HCT116 (cell line): ENCODE measurements around the gene MYLK4. TPM values are rescaled to one million over a fixed set of nuclear protein-coding genes. Genes with fewer than 3 reads are reported as not detected.

ENCODE experiments used
- ATAC-seq: fragments of 200-7000 bp; cut with Tn5 transposase; 2 replicates; pipeline ENCODE4 v1.9.1; 2020; ENCODE audit warnings: mild to moderate bottlenecking, moderate library complexity
- BruUV-seq: library from RNA; stranded (reverse); fragments of 400-500 nt; replicated peaks from 2 replicates; lab custom pipeline; 2021; lab: Mats Ljungman, UMichigan
- CTCF ChIA-PET: fragments of 300-600 bp; sonication (Branson Sonifier 250); formaldehyde crosslinking; loops from one replicate; lab custom pipeline; 2021; ENCODE audit warnings: antibody characterized with exemption; lab: Charles Lee
- POLR2A ChIA-PET: fragments of 300-600, 350-600 bp; sonication (Branson Sonifier 250); formaldehyde crosslinking; loops from one replicate; lab custom pipeline; 2021; ENCODE audit warnings: antibody characterized with exemption; lab: Charles Lee
- RAD21 ChIA-PET, 2 experiments: fragments of 300-600 bp; sonication (Branson Sonifier 250); formaldehyde crosslinking; loops; one replicate each; lab custom pipeline; 2023; ENCODE audit warnings: low total read pairs in 2 of 2; ENCODE audit not compliant: uncharacterized antibody in 2 of 2, unreplicated experiment in 2 of 2, low non-redundant PET in 1 of 2; lab: Charles Lee
- DNase-seq: peaks from one replicate; pipeline ENCODE4 v3.0.0-alpha.2; 2010; ENCODE audit warnings: low read depth, low spot score
- H2AFZ ChIP-seq: fragments of 200-600 bp; shearing (Covaris generic), sonication (generic); 2 replicates; pipeline ENCODE4 v1.6.1; 2017; ENCODE audit warnings: low read depth, mixed run types, mixed read lengths, antibody characterized with exemption, low read length; ENCODE audit not compliant: poor library complexity, severe bottlenecking
- H3K27ac ChIP-seq: 2 replicates; pipeline ENCODE4 v1.5.1; 2012; ENCODE audit warnings: low read depth, low read length
- H3K27me3 ChIP-seq: fragments of 200-600 bp; sonication (generic); 2 replicates; pipeline ENCODE4 v1.6.1; 2016; ENCODE audit warnings: mixed run types, low read length, mixed read lengths; ENCODE audit not compliant: insufficient read depth
- H3K36me3 ChIP-seq, 2 experiments: fragments of 200-500 bp in 1 of 2; fragments of 200-600 bp in 1 of 2; sonication (Bioruptor generic) in 1 of 2; sonication (generic) in 1 of 2; 2 replicates each; pipeline versions ENCODE4 v1.5.1 to v1.6.1; 2014 to 2016; ENCODE audit warnings: low read length in 2 of 2, inconsistent platforms in 1 of 2, mixed read lengths in 1 of 2, mixed run types in 1 of 2; ENCODE audit not compliant: insufficient read depth in 2 of 2, control insufficient read depth in 1 of 2
- H3K4me1 ChIP-seq, 2 experiments: fragments of 200-600 bp in 1 of 2; sonication (generic) in 1 of 2; 2 replicates each; pipeline versions ENCODE4 v1.5.1 to v1.6.1; 2012 to 2017; ENCODE audit warnings: low read length in 2 of 2, inconsistent platforms in 1 of 2, mild to moderate bottlenecking in 1 of 2, mixed read lengths in 1 of 2, mixed run types in 1 of 2, moderate library complexity in 1 of 2; ENCODE audit not compliant: insufficient read depth in 2 of 2, control insufficient read depth in 1 of 2
- H3K4me2 ChIP-seq: fragments of 200-600 bp; sonication (generic); 2 replicates; pipeline ENCODE4 v1.6.1; 2017; ENCODE audit warnings: mixed run types, low read length, mixed read lengths
- H3K4me3 ChIP-seq, 2 experiments: fragments of 200-600 bp in 1 of 2; sonication (generic) in 1 of 2; replicated peaks in 1 of 2; 2 replicates each; pipeline ENCODE4 v1.5.1; 2011 to 2016; ENCODE audit warnings: low read length in 2 of 2, control low read depth in 1 of 2, low read depth in 1 of 2, mild to moderate bottlenecking in 1 of 2, mixed read lengths in 1 of 2, mixed run types in 1 of 2
- H3K79me2 ChIP-seq: fragments of 200-600 bp; sonication (generic); 2 replicates; pipeline ENCODE4 v1.6.1; 2017; ENCODE audit warnings: mild to moderate bottlenecking, mixed run types, low read length, moderate library complexity, mixed read lengths; ENCODE audit not compliant: insufficient read depth
- H3K9ac ChIP-seq: fragments of 200-600 bp; sonication (generic); 2 replicates; pipeline ENCODE4 v1.6.1; 2016; ENCODE audit warnings: low read length, mixed read lengths
- H3K9me2 ChIP-seq: fragments of 200-600 bp; sonication (generic), shearing (Covaris generic); 2 replicates; pipeline ENCODE4 v1.6.1; 2017; ENCODE audit warnings: mixed run types, mild to moderate bottlenecking, moderate library complexity; ENCODE audit not compliant: insufficient read depth
- H3K9me3 ChIP-seq, 2 experiments: fragments of 200-500 bp in 1 of 2; fragments of 200-600 bp in 1 of 2; sonication (Bioruptor generic) in 1 of 2; sonication (generic) in 1 of 2; 2 replicates each; pipeline ENCODE4 v1.6.1; 2014 to 2017; ENCODE audit warnings: low read length in 2 of 2, mixed read lengths in 2 of 2, inconsistent platforms in 1 of 2, low read depth in 1 of 2, mild to moderate bottlenecking in 1 of 2, mixed run types in 1 of 2, moderate library complexity in 1 of 2; ENCODE audit not compliant: control insufficient read depth in 1 of 2, insufficient read depth in 1 of 2
- H4K20me1 ChIP-seq: fragments of 200-600 bp; sonication (generic), shearing (Covaris generic); 2 replicates; pipeline ENCODE4 v1.6.1; 2017; ENCODE audit warnings: mixed run types, mild to moderate bottlenecking, moderate library complexity; ENCODE audit not compliant: insufficient read depth
- EGR1 ChIP-seq: IDR thresholded peaks from 2 replicates; pipeline ENCODE4 v1.6.1; 2012; ENCODE audit warnings: low read depth
- ELF1 ChIP-seq: IDR thresholded peaks from 2 replicates; pipeline ENCODE4 v1.6.1; 2012; ENCODE audit warnings: low read depth, borderline replicate concordance
- EZH2 ChIP-seq: fragments of 200-600 bp; sonication (generic); IDR thresholded peaks from 2 replicates; pipeline ENCODE4 v1.6.1; 2017; ENCODE audit warnings: antibody characterized with exemption, mixed run types
- EZH2phosphoT487 ChIP-seq: fragments of 200-600 bp; IDR thresholded peaks from 2 replicates; pipeline ENCODE4 v1.6.1; 2018; ENCODE audit warnings: antibody characterized with exemption, borderline replicate concordance
- JUND ChIP-seq: IDR thresholded peaks from 2 replicates; pipeline ENCODE4 v1.6.1; 2012
- POLR2AphosphoS5 ChIP-seq: IDR thresholded peaks from 2 replicates; pipeline ENCODE4 v1.6.1; 2011; ENCODE audit warnings: mild to moderate bottlenecking, low read depth, low read length, moderate library complexity
- SIN3A ChIP-seq: IDR thresholded peaks from 2 replicates; pipeline ENCODE4 v1.6.1; 2012; ENCODE audit warnings: low read depth
- SP1 ChIP-seq: IDR thresholded peaks from 2 replicates; pipeline ENCODE4 v1.6.1; 2012; ENCODE audit warnings: low read depth
- SRF ChIP-seq: IDR thresholded peaks from 2 replicates; pipeline ENCODE4 v1.6.1; 2012; ENCODE audit warnings: low read depth
- TCF7L2 ChIP-seq: IDR thresholded peaks from 2 replicates; pipeline ENCODE4 v1.7.0; 2011; ENCODE audit warnings: borderline replicate concordance, inconsistent platforms; ENCODE audit not compliant: insufficient read depth, insufficient read length; ENCODE audit errors: extremely low read depth
- ZFX ChIP-seq: fragments of 450-650 bp; IDR thresholded peaks from 2 replicates; pipeline ENCODE4 v1.6.1; 2017
- ZNF274 ChIP-seq: fragments of 200-500 bp; sonication (Bioruptor generic); IDR thresholded peaks from 2 replicates; pipeline ENCODE4 v1.6.1; 2014; ENCODE audit warnings: mild to moderate bottlenecking, low read depth, low read length, inconsistent platforms
- intact Hi-C: fragments of 100-400 bp; cut with micrococcal nuclease; formaldehyde crosslinking; loops from 2 replicates; pipeline ENCODE4 v1.10.0; 2022
- total RNA-seq: library from RNA; stranded (reverse); gene quantifications from one replicate; pipeline ENCODE4 v1.2.1, GENCODE V29; 2021; ENCODE audit not compliant: unreplicated experiment
- TF ChIP-seq, protein P1 (sequence below): IDR thresholded peaks from 2 replicates; pipeline ENCODE4 v1.6.1; 2012; ENCODE audit warnings: low read depth
- TF ChIP-seq, protein P2 (sequence below): IDR thresholded peaks from 2 replicates; pipeline ENCODE4 v1.6.1; 2011; ENCODE audit warnings: mild to moderate bottlenecking, low read length, moderate library complexity; ENCODE audit not compliant: insufficient replicate concordance; ENCODE audit errors: extremely low read depth
- TF ChIP-seq, protein P3 (sequence below): IDR thresholded peaks from 2 replicates; pipeline ENCODE4 v1.6.1; 2012

Gene MYLK4
- total RNA-seq, 1 experiment from 2014 or later, result 0.27 TPM

DNA sequence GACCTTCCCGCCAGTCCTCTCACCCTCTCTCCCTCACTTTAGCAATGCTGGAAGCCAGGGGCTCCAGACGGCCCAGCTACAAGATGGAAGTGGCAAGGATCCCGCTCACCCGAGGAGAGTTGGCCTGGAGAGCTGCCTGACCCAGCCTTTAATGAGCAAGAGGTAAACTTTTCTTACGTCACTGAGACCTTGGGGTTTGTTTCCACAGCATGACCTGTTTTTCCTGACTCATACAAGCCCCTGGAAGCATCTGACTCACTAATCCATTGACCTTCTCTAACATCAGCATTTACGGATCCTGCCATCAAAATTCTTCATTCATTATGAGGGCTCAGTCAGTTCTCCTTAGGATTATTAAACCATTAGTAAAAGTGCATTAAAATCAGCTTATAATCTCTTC is 120.4 kb downstream of the MYLK4 start:
- Histone ChIP-seq H3K36me3 (no peaks in the 10 kb centered on the region), H2AFZ (no peak overlapping the region), H3K4me3 (peak overlapping the region; percentile 3 to 37; a peak in 2 of 4 replicates), H3K4me2 (peak overlapping the region; percentile 70), H3K27ac (peak overlapping the region; percentile 80), H3K27me3 (no peaks in the 10 kb centered on the region), H3K9me2 (no peaks in the 10 kb centered on the region), H3K79me2 (no peaks in the 10 kb centered on the region)
- POLR2A ChIA-PET, result interaction anchor here (0.6 kb wide), 1 partner anchor 23 kb away, joined by 4 read pairs; no protein-coding TSS in a partner anchor
- peak; percentile 55 for ATAC-seq
- CTCF ChIA-PET, result interaction anchor here (1.0 kb wide), 1 partner anchor 120 kb away, joined by 3 read pairs; no protein-coding TSS in a partner anchor
- intact Hi-C loops, result loop anchor here (1.0 to 5.0 kb wide), 3 partner anchors 54 to 528 kb away; partner anchors contain the start of gene GMDS
- TF ChIP-seq POLR2AphosphoS5, result peak; percentile 77
- peak; percentile 44 for TF ChIP-seq TCF7L2
- no peak for TF ChIP-seq ZFX
- TF ChIP-seq, all 23 proteins: peak for 2
- DNase-seq, result peak; percentile 97
- RAD21 ChIA-PET, result interaction anchor here in 1 of 2 experiments (0.6 kb wide), 1 partner anchor 69 kb away, joined by 5 read pairs; no protein-coding TSS in a partner anchor
- no TSS peak for BruUV-seq
- Histone ChIP-seq H3K4me1 (peaks cover 48 to 63% of the 10 kb centered on the region in 2 experiments), H4K20me1 (no peaks in the 10 kb centered on the region), H3K9me3 (no peaks in the 10 kb centered on the region), H3K9ac (peak overlapping the region; percentile 69)

DNA sequence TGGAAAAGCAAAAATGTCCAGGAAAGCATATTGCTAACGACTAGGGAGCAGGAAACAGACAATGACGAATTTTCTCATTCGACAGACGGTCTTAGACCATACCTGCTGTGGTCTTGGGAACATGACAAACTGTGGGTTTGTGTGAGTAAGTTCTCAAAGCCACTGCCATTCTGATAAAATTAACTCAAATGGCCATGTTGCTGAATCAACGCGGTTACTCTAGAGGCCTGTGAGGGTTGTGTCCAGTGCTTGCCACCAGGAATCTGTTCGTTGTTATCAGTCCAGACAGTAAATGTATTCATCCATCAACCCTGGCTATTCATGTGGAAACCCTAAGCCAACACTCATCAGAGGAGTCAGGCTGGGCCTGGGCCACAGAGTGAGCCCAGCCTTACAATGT is 124.3 kb downstream of the MYLK4 start:
- ATAC-seq (no peak), DNase-seq (no peak)
- POLR2A ChIA-PET, result no interaction called here
- no peak overlapping the region for H3K4me2 ChIP-seq
- no peaks in the 10 kb centered on the region for H3K9me2 ChIP-seq
- H3K27ac ChIP-seq, result no peak overlapping the region
- no peaks in the 10 kb centered on the region for H3K27me3 ChIP-seq
- H3K9me3 ChIP-seq, result no peaks in the 10 kb centered on the region
- H3K79me2 ChIP-seq, result no peaks in the 10 kb centered on the region
- no peak overlapping the region for H3K9ac ChIP-seq
- H3K4me3 ChIP-seq, result no peak overlapping the region
- H3K4me1 ChIP-seq, result peaks cover 18 to 23% of the 10 kb centered on the region in 2 experiments
- BruUV-seq, result no TSS peak
- no peaks in the 10 kb centered on the region for H4K20me1 ChIP-seq
- RAD21 ChIA-PET, result no interaction called here
- no peaks in the 10 kb centered on the region for H3K36me3 ChIP-seq
- intact Hi-C loops, result no loop called here
- TF ChIP-seq, protein P1, sequence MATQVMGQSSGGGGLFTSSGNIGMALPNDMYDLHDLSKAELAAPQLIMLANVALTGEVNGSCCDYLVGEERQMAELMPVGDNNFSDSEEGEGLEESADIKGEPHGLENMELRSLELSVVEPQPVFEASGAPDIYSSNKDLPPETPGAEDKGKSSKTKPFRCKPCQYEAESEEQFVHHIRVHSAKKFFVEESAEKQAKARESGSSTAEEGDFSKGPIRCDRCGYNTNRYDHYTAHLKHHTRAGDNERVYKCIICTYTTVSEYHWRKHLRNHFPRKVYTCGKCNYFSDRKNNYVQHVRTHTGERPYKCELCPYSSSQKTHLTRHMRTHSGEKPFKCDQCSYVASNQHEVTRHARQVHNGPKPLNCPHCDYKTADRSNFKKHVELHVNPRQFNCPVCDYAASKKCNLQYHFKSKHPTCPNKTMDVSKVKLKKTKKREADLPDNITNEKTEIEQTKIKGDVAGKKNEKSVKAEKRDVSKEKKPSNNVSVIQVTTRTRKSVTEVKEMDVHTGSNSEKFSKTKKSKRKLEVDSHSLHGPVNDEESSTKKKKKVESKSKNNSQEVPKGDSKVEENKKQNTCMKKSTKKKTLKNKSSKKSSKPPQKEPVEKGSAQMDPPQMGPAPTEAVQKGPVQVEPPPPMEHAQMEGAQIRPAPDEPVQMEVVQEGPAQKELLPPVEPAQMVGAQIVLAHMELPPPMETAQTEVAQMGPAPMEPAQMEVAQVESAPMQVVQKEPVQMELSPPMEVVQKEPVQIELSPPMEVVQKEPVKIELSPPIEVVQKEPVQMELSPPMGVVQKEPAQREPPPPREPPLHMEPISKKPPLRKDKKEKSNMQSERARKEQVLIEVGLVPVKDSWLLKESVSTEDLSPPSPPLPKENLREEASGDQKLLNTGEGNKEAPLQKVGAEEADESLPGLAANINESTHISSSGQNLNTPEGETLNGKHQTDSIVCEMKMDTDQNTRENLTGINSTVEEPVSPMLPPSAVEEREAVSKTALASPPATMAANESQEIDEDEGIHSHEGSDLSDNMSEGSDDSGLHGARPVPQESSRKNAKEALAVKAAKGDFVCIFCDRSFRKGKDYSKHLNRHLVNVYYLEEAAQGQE, result no peak
- no peak for TF ChIP-seq EZH2phosphoT487
- TF ChIP-seq ELF1, result no peak
- no peak for TF ChIP-seq EGR1
- TF ChIP-seq SP1, result no peak
- no peak for TF ChIP-seq TCF7L2
- no peak for TF ChIP-seq ZNF274
- TF ChIP-seq JUND, result no peak
- TF ChIP-seq, protein P2, sequence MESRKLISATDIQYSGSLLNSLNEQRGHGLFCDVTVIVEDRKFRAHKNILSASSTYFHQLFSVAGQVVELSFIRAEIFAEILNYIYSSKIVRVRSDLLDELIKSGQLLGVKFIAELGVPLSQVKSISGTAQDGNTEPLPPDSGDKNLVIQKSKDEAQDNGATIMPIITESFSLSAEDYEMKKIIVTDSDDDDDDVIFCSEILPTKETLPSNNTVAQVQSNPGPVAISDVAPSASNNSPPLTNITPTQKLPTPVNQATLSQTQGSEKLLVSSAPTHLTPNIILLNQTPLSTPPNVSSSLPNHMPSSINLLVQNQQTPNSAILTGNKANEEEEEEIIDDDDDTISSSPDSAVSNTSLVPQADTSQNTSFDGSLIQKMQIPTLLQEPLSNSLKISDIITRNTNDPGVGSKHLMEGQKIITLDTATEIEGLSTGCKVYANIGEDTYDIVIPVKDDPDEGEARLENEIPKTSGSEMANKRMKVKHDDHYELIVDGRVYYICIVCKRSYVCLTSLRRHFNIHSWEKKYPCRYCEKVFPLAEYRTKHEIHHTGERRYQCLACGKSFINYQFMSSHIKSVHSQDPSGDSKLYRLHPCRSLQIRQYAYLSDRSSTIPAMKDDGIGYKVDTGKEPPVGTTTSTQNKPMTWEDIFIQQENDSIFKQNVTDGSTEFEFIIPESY, result no peak
- no peak for TF ChIP-seq SRF
- TF ChIP-seq EZH2, result no peak
- no peak for TF ChIP-seq SIN3A
- TF ChIP-seq, protein P3, sequence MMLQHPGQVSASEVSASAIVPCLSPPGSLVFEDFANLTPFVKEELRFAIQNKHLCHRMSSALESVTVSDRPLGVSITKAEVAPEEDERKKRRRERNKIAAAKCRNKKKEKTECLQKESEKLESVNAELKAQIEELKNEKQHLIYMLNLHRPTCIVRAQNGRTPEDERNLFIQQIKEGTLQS, result no peak
- CTCF ChIA-PET, result interaction anchor here (1.0 kb wide), 1 partner anchor 8 kb away, joined by 4 read pairs; no protein-coding TSS in a partner anchor
- no peak overlapping the region for H2AFZ ChIP-seq
